ENCODE measurements around the gene CAD.

DNA sequence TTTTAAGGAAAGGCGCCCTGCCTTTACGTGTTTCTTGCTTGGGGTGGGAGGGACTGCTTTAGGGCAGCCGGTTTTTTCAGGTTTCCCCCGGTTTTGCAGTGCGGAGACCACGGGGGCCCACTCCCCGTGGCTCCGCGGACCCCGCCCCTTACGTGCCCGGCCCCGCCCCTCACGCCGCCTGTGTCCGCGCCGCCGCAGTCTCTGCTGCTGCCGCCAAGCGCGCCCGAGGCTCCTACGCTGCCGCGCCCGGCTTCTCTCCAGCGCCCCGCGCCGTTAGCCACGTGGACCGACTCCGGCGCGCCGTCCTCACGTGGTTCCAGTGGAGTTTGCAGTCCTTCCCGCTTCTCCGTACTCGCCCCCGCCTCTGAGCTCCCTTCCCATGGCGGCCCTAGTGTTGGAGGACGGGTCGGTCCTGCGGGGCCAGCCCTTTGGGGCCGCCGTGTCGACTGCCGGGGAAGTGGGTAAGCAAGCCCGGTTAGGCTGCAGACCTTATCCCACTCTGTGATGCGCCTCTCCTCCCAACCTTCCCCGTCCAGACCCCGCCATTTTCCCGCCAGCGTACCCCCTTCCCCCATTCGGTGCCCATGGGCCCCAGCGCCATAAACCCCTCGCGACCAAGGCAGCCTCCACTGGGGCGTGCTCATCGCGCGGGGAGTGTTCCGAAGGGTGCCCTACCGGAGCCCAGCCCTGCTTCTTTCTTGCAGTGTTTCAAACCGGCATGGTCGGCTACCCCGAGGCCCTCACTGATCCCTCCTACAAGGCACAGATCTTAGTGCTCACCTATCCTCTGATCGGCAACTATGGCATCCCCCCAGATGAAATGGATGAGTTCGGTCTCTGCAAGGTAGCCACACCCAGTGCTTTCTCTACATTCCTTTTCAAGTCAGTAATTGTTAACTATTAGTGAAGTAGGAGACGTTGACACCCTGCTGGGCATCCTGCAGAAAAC, at the start of gene CAD:
- TF ChIP-seq EZH2 (IDR thresholded peaks at IDR 0.05; ENCODE audit: insufficient read depth, poor library complexity, severe bottlenecking) (no peak), EZH2phosphoT487 (IDR thresholded peaks at IDR 0.05; ENCODE audit: insufficient read depth, low read depth) (no peak)

Measured in GM23248 (cell line).